GM12878 (cell line): ENCODE results near the gene IFNA17. TPM values are rescaled to one million over a fixed set of nuclear protein-coding genes. Genes with fewer than 3 reads are reported as not detected.

Experiments
- CBX3 ChIP-seq: fragments of 200-600 bp; sonication (generic); IDR thresholded peaks from 2 replicates; pipeline ENCODE4 v1.6.1; 2016; ENCODE audit warnings: low read depth, borderline replicate concordance
- CREM ChIP-seq: IDR thresholded peaks from 2 replicates; pipeline ENCODE4 v1.6.1; 2014; ENCODE audit warnings: antibody characterized with exemption, low read depth
- ETV6 ChIP-seq, 2 experiments: fragments of 450-650 bp in 1 of 2; IDR thresholded peaks in 1 of 2; conservative IDR thresholded peaks in 1 of 2; 2 replicates each; pipeline ENCODE4 v1.6.1; 2014; ENCODE audit warnings: antibody characterized with exemption in 1 of 2, borderline replicate concordance in 1 of 2, low read depth in 1 of 2, mild to moderate bottlenecking in 1 of 2, moderate library complexity in 1 of 2
- HDAC2 ChIP-seq: fragments of 200-600 bp; sonication (generic); IDR thresholded peaks from 2 replicates; pipeline ENCODE4 v1.6.1; 2017
- MTA3 ChIP-seq: IDR thresholded peaks from 2 replicates; pipeline ENCODE4 v1.6.1; 2012; ENCODE audit warnings: low read length, inconsistent platforms, borderline replicate concordance
- NR2C1 ChIP-seq: fragments of 450-650 bp; IDR thresholded peaks from 2 replicates; pipeline ENCODE4 v1.6.1; 2017; ENCODE audit warnings: antibody characterized with exemption, mild to moderate bottlenecking, moderate library complexity
- NRF1 ChIP-seq: conservative IDR thresholded peaks from 2 replicates; pipeline ENCODE4 v1.6.1; 2011; ENCODE audit warnings: mild to moderate bottlenecking, low read depth, low read length, improper control_type of control experiment
- PAX8 ChIP-seq: fragments of 450-650 bp; IDR thresholded peaks from 2 replicates; pipeline ENCODE4 v1.6.1; 2017; ENCODE audit warnings: mild to moderate bottlenecking, moderate library complexity
- RELA ChIP-seq: fragments of 450-650 bp; IDR thresholded peaks from 2 replicates; pipeline ENCODE4 v1.8.0; 2014; ENCODE audit warnings: borderline replicate concordance; ENCODE audit not compliant: partially characterized antibody
- ZNF622 ChIP-seq: fragments of 450-650 bp; IDR thresholded peaks from 2 replicates; pipeline ENCODE4 v1.6.1; 2017; ENCODE audit warnings: mild to moderate bottlenecking, inconsistent platforms
- polyA plus RNA-seq, 11 experiments: library from polyadenylated mRNA; depleted of rRNA in 4 of 11; unstranded in 6 of 11; stranded (reverse) in 5 of 11; fragments of >200 nt; fragmentation: Nextera tagmentation in 4 of 11; fragmentation: Illumina TruSeq in 1 of 11; extraction: Ambion mirVana in 4 of 11; extraction: Trizol in 1 of 11; gene quantifications; 1 replicate in 1 of 11; 2 replicates in 10 of 11; pipeline versions ENCODE4 v1.2.1 to v1.2.3, GENCODE V29; 2011 to 2016; ENCODE audit warnings: inconsistent platforms in 2 of 11, missing spikeins in 2 of 11, low read depth in 1 of 11
- total RNA-seq, 4 experiments: library from RNA; depleted of rRNA in 3 of 4; stranded (reverse); fragments of >200 nt in 3 of 4; fragmentation: Illumina TruSeq in 1 of 4; extraction: Trizol in 1 of 4; gene quantifications; 2 replicates each; pipeline versions ENCODE4 v1.2.1 to v1.2.3, GENCODE V29; 2013 to 2021
- TF ChIP-seq, protein P1 (sequence below): IDR thresholded peaks from 2 replicates; pipeline ENCODE4 v1.6.1; 2011; ENCODE audit warnings: borderline replicate concordance, low read depth, mild to moderate bottlenecking, moderate library complexity, mixed read lengths, low read length; ENCODE audit not compliant: insufficient read depth; ENCODE audit errors: extremely low read length

Gene IFNA17
- total and polyA plus RNA-seq, 10 of the 15 experiments (the other 5 are each of a cell fraction or from before 2014, with no cell fraction given) = not detected

DNA sequence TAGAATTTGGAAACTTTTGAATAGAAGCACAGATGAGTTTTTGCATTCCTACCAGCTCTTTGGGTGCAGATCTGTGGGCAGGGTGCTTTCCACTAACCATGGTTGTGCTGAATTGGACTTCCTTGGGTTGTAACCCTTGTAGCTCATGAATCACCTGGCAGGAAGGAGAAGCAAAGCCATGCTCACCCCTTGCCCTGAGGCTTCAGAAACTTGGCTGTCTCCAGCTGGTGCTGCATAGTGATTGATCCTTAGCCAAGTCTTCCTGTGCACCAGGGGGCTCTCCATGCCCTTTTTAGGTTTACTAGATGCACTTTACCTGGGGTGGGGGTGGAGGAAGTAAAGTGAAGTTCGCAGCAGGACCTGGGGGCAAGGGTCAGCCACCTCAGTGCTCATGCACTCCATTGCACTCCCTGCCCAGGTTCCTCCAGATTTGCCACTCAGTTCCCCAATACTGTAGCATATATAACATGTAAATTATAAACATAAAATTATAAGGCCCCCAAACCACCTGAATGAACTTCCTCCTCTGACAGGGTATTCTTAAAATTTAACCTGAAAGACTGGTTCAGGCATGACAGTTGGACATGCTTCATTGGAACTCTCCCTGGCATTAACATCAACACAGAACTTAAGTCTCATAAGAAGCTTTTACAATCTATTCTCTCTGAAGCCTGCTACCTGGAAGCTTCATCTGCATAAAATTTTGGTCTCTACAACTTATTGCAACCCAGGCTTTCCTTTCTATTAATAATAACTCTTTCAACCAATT, 37.6 kb upstream of the IFNA17 start (continued):
- TF ChIP-seq CBX3 (no peak), HDAC2 (no peak), ETV6 (conservative IDR thresholded peaks at IDR 0.05 in 1 of 2, IDR thresholded peaks at IDR 0.05 in 1 of 2; ENCODE audit: borderline replicate concordance in 1 of 2, low read depth in 1 of 2) (no peak), NR2C1 (no peak), NRF1 (no peak), RELA (no peak), MTA3 (no peak), ZNF622 (no peak), CREM (no peak), PAX8 (no peak)
- TF ChIP-seq, protein P1, sequence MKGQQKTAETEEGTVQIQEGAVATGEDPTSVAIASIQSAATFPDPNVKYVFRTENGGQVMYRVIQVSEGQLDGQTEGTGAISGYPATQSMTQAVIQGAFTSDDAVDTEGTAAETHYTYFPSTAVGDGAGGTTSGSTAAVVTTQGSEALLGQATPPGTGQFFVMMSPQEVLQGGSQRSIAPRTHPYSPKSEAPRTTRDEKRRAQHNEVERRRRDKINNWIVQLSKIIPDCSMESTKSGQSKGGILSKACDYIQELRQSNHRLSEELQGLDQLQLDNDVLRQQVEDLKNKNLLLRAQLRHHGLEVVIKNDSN = no peak
